Measurements from ENCODE around the gene SMPD3.

DNA sequence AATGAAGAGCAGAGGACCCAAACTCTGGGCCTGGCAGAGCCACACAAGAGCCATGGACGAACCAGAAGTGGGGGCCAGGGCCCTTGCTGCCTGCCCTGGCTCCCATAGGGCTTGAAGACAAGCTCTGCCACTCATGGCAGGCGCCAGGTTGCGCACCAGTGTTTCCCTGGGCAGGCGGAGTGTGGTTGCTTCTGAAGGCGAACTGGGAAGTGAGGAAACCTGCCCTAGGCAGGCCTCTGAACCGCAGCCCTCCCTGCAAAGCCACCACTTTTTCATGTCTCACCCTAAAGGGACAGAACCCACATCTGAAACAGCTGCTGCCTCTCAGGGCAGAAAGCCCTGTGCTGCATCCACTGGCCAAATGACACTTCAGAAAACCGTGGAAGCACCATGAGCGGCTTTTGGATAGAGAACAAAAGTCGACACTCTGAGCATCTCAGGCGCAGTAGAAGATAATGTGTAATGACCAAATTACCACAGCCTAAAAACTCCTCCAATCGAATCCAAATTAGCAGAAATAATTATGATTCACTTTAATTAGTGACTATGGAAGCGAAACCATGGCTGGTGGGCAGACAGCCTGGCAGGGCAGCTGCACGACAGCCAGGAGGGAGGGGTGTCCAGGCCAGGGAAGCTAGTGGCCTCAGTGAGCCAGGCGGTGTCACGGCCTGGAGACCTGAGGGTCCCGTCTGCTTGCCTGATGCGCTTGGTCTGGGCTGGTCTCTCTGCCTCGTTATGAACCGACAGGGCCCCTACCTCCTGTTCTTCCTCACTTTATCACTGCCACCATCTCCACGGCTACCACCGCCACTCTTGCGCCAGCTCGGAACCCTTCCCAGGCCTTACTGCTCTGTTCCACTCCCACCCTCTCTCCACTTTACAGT, 78.4 kb downstream of the SMPD3 start:
- TF ChIP-seq GATA2 (IDR thresholded peaks at IDR 0.05; ENCODE audit: low read depth, low read length) (no peak; the same call in 1 of the 2 replicates), GATA3 (IDR thresholded peaks at IDR 0.05; ENCODE audit: low read depth, low read length) (no peak)
